ENCODE measurements around the gene KIRREL3. TPM values are rescaled to one million over a fixed set of nuclear protein-coding genes. Genes with fewer than 3 reads are reported as not detected.

The KIRREL3 gene
- total and polyA plus RNA-seq, 8 donors, result 0.06 to 1.1 (median 0.26) TPM; not detected in 2

DNA sequence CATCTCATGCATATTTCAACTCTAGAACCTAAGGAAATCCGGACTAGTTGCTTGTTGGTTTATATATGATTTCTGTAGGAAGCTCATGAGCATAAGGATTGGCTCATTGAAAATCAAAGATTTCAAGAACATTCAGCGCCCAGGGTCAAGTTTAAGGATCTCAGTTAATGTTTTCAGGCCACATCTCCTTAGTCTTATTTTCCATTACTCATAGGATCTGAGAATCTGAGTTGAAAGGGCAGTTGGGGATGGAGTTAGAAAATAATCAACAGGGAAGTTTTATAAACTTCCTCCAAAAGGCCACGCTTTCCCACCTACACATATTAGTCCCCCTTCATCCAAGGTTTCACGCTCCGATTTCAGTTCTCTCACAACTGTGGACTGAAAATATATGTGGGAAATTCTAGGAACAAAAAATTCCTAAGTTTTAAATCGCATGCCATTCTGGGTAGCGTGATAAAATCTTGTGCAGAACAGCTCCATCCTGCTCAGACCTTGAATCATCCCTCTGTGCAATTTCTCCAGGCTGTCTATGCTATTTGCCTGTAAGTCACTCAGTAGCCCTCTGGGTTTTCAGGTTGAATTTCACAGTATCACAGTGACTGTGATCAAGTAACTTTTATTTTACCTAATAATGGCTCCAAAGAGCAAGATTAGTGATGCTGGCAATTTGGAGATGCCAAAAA is 160.2 kb downstream of the KIRREL3 start:
- no peaks in the 10 kb centered on the region for H3K27me3 ChIP-seq
- intact Hi-C loops (cut with DNase I), result no loop called here
- no peak overlapping the region for H3K27ac ChIP-seq
- TF ChIP-seq, protein P1, sequence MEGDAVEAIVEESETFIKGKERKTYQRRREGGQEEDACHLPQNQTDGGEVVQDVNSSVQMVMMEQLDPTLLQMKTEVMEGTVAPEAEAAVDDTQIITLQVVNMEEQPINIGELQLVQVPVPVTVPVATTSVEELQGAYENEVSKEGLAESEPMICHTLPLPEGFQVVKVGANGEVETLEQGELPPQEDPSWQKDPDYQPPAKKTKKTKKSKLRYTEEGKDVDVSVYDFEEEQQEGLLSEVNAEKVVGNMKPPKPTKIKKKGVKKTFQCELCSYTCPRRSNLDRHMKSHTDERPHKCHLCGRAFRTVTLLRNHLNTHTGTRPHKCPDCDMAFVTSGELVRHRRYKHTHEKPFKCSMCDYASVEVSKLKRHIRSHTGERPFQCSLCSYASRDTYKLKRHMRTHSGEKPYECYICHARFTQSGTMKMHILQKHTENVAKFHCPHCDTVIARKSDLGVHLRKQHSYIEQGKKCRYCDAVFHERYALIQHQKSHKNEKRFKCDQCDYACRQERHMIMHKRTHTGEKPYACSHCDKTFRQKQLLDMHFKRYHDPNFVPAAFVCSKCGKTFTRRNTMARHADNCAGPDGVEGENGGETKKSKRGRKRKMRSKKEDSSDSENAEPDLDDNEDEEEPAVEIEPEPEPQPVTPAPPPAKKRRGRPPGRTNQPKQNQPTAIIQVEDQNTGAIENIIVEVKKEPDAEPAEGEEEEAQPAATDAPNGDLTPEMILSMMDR (IDR thresholded peaks at IDR 0.05), result no peak
- H3K4me1 ChIP-seq, result no peaks in the 10 kb centered on the region
- no peaks in the 10 kb centered on the region for H3K9me3 ChIP-seq
- ATAC-seq (no peak), DNase-seq (no peak), FAIRE-seq (no peak)
- 69 to 84% methylated on average over 7 of the region's 7 CpGs for WGBS, 2 donors
- no peaks in the 10 kb centered on the region for H3K36me3 ChIP-seq
- no peak overlapping the region for H3K4me3 ChIP-seq

DNA sequence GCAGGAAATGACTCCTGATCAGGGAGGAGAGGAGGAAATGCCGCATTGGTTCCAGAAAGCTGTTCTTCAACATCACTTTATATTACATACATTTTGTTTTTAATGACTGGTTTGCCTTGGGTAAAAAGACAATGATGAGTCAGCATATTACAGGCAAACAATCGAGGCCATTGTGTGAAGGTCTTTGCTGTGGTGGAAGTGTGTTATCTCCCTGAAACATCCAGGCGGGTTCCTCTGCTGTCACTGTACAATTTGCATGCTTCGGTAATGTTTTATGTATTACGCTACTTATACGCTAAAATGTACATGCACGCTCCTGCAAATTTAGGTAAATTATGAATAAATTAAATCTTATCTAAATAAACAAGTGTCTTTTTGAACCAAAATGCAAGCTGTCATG is 161.1 kb downstream of the KIRREL3 start:
- WGBS, 2 donors, result 66 to 72% methylated on average over 7 of the region's 7 CpGs
- Histone ChIP-seq H3K27ac (no peak overlapping the region), H3K27me3 (no peaks in the 10 kb centered on the region), H3K9me3 (no peaks in the 10 kb centered on the region), H3K36me3 (no peaks in the 10 kb centered on the region), H3K4me3 (no peak overlapping the region), H3K4me1 (no peaks in the 10 kb centered on the region)
- intact Hi-C loops (cut with DNase I), result no loop called here
- DNase-seq, result no peak
- no peak for ATAC-seq
- FAIRE-seq, result no peak
- TF ChIP-seq, protein P1 (IDR thresholded peaks at IDR 0.05), result no peak

DNA sequence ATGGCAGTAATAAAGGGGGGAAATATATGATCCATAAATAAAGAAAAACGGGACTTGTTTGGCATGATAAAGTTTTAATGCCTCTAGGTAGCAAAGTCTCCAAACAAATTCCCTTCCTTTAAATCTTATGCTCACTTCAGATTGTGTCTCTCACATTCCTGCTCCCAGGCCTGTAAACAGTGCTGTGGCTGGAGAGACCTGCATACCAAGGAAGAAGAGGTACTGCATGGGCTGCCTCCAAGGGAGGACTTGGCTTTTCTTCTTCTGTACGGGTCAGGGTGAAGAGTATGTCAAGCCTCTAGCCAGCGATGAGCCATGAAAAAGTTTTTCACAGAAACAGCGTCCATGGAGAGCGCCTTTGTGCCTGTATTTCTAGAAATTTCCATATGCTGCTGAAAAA is 161.8 kb downstream of the KIRREL3 start:
- 62 to 72% methylated on average over 5 of the region's 5 CpGs for WGBS, 2 donors
- FAIRE-seq, result no peak
- no peak for DNase-seq
- intact Hi-C loops (cut with DNase I), result no loop called here
- Histone ChIP-seq H3K4me3 (no peak overlapping the region), H3K36me3 (no peaks in the 10 kb centered on the region), H3K9me3 (no peaks in the 10 kb centered on the region), H3K27me3 (no peaks in the 10 kb centered on the region), H3K27ac (no peak overlapping the region), H3K4me1 (no peaks in the 10 kb centered on the region)
- TF ChIP-seq, protein P1 (IDR thresholded peaks at IDR 0.05), result no peak
- ATAC-seq, result no peak

DNA sequence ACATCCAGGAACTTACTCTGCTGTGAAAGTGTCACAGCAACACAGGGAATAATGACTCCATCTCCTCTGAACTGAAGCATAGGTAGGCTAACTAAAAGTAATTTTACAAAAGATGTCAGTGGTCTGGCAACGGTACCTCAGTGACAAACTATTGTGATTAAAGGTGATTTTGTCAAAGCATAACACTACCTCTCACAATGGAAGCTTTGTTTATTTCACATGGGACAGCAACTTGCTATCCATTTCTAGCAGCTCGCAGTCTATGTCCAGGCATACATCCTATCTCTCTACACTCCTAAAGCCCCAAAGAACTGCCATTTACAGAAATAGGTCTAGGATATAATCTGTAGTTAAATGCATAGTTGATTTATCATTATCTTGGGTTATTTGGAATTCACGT is 163.0 kb downstream of the KIRREL3 start:
- no peak for FAIRE-seq
- Histone ChIP-seq H3K27me3 (no peaks in the 10 kb centered on the region), H3K27ac (no peak overlapping the region), H3K9me3 (no peaks in the 10 kb centered on the region), H3K4me3 (no peak overlapping the region), H3K36me3 (no peaks in the 10 kb centered on the region), H3K4me1 (no peaks in the 10 kb centered on the region)
- 42 to 47% methylated on average over 3 of the region's 3 CpGs for WGBS, 2 donors
- no peak for ATAC-seq
- DNase-seq, result no peak
- intact Hi-C loops (cut with DNase I), result no loop called here
- TF ChIP-seq, protein P1 (IDR thresholded peaks at IDR 0.05), result no peak

DNA sequence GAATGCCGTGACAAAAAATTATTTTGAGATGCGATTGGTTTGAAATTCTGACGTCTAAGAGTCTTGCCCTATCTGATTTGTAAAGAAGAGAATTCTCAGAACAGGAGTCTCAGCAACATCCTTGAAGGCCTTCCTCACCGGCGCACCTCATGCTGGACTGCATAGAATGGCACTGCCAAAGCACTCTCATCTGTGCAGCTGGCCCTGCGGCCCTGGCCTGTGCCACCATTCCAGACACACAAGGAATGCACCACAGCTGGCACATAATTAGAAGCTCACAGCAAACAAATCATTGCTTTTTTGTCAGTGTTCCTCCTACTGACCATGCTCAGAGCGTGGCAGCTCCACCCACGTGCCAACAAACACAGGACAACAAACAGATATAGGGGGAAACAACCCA is 166.0 kb downstream of the KIRREL3 start:
- H3K9me3 ChIP-seq, result no peaks in the 10 kb centered on the region
- WGBS, 2 donors, result 82 to 84% methylated on average over 8 of the region's 8 CpGs
- no peaks in the 10 kb centered on the region for H3K36me3 ChIP-seq
- H3K27me3 ChIP-seq, result no peaks in the 10 kb centered on the region
- no peak overlapping the region for H3K4me3 ChIP-seq
- ATAC-seq (no peak), DNase-seq (no peak), FAIRE-seq (no peak)
- intact Hi-C loops (cut with DNase I), result no loop called here
- TF ChIP-seq, protein P1 (IDR thresholded peaks at IDR 0.05), result no peak
- H3K27ac ChIP-seq, result no peak overlapping the region
- H3K4me1 ChIP-seq, result no peaks in the 10 kb centered on the region

Measured in pancreas (tissue), 10 donors.